ENCODE measurements around the gene QRICH2.
"Not testable (repeated sequence)": the region's sequence is repeated elsewhere in the genome, so short reads cannot be mapped to it uniquely, and the experiment has no call there.

The QRICH2 gene

DNA sequence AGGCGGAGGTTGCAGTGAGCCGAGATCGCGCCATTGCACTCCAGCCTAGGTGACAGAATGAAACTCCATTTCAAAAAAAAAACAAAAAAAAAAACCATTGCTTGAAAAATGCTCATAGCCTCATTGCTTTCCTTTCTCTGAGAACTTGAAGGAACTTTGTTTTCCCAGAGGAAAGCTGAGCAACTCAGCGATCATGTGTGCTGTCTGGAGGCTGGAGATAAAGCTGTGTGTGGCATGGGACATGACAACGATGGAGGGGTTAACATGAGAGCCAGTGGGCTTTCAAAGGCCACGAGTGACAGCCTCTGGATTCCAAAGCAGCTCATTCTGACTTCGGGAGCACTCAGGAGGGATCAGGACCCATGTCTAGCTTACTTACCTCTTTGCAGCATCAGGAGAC is 21.6 kb upstream of the QRICH2 start:
- no peak for DNase-seq

DNA sequence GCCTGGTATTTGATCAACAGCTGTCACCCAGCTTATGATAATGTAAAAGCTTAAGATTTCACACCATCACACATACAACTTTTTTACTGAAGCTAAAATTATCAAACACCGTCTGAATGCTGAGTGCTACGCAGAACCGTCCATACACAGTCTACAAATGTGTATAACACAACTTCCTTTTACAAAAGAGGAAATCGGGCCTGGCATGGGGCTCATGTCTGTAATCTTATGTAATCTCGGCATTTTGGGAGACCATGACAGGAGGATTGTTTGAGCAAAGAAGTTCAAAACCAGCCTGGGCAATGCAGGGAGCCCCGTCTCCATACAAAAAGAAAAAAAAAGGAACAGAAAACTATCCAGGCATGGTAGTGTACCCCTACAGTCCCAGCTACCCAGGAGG is 19.6 kb upstream of the QRICH2 start:
- no peak for DNase-seq

DNA sequence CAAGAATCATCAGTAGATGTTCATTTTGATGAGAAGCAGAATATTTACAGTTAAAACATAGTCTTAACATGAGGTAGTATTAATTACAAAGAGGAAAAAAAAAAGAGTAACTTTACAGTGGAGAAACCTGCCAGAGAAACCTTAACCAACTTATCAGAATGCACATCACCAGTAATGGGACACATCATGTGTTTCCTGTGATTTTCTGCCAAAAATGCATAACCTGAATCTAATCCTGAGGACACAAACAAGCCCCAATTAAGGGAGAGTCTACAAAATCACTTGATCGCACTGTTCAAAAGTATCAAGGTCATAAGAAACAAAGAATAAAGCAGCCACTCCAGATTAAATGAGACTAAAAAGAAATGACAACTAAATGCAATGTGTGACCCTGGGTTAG is 18.2 kb upstream of the QRICH2 start:
- DNase-seq = no peak

DNA sequence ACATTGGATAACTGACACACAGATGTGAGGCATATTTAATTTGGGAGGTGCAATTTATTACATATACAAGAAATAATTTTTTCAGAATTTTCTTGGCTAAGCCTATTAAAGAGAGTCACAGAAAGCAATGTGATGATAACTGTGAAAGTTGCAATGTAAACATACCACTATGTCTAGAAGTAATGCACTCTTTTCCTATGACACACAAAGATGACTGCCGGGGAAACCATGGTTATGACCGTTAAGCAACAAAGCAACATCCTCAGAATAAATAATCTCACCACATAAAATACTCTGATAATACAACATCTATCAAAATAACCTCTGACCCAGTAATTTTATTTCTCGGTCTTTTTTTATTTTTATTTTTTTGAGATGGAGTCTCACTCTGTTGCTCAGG is 10.5 kb upstream of the QRICH2 start:
- no peak for DNase-seq

DNA sequence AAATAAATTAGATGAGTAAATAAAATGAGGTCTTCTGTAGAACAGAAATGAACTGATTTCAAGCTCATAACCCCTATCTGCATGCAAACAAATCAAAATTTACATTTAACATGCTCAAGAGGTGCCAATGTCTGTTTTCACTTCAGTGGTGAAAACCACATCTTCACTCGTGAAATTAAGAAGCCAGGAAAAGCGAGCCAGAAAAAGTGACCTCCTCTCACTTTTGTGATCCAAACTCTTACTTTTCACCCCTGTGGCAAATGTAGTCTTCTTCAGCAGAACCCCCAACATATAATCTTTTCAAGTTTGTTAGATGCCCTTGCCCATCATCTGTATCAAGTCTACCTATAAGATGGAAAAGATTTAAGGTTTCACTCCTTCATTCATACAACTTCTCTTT is 9.5 kb upstream of the QRICH2 start:
- no peak for DNase-seq

DNA sequence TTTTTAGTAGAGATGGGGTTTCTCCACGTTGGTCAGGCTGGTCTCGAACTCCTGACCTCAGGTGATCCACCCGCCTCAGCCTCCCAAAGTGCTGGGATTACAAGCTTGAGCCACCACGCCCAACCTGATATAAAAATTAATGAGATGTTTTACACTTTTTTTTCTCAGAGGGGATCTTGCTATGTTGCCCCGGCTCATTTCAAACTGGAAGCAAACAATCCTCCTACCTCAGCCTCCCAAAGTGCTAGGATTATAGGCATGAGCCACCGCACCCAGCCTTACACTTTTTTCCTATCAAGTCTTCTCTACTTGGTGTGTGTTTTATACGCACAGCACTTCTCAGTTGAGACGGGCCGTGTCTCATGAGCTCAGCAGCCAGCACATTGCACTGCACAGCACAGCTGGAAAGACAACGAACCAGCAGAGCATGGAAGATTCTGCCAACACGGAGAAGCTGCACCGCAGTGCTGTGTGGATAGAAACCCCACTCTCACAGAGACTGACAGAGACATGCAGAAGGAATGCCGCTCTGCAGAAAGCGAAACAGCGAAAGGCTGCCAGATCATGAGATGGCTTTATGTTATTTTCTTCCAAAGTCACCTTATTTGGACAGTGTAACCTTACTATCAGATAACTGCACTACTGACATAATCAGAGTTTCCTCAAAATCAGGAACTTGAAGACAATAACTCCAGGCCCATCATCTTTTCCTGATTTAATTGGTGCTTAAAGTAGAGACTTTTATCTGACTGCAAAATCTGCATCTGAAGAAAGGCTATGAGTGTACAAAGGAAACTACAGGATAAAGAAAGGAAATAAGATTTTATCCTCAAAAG is 6.5 kb upstream of the QRICH2 start:
- no peak for DNase-seq

DNA sequence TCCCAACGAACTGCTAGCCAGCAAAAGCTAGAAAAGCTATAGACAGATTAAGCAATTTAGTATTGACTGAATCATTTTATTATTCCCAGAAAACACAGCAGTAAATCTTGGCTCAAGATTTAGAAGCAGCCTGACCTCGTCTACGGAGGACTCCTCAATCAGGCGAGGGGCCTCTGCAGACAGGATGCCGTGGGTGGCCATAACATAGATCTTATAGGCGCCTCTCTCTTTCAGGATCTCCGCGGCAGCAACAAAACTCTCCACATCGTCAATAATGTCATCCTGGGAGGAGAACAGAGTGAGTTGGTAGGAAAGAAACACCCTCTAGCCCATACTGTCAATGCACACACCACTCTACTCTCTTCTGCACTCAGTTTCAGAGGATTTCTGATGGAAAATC is 4.7 kb upstream of the QRICH2 start:
- no peak for DNase-seq

DNA sequence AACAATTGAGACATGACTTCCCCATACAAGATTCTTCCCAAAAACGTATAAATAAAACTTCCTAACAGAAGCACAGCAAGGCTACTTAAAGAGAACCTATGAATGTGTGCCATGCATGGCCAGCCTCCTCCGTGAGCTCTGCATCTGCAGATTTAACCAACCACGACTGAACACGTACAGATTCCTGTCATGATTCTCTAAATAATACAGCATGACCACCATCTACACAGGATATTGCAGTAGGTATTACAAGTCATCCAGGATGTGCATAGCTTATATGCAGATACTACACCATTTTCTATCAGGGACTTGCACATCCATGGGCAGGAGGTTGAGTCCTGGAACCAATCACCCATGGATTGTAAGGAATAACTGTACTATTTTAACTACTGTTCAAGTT is 1.4 kb upstream of the QRICH2 start:
- no peak for DNase-seq

DNA sequence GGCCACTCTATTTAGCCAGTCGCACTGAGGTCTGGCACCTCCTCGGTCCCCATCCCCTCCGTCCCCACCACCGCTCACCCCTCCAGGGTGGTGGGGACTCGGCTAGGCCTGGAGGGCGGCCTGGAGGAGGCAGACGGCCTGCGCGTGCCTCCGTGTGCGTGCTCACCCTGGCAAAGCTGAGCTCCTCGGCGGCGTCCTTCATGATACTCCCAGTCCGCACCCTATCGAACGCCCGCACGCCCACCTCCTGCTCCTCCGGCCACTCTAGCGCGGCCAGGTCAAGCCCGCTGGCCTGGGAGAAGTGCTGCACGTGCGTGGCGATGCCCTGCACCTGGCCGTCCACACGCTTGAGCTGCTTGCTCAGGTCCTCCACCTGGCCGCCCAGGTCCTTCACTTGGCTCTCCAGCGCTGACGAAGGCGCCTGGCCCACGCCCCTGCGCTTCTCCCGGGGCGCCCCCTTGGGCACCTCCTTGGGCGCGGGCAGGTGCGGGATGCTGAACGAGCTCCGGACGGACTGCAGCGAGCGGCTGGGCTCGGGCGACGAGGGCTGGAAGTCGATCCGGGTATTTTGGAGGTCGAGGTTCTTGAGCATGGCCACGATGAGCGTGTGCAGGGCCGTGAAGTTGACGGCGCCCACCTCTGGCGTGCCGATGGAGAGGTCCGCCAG is 644 bp downstream of the QRICH2 start:
- no peak for DNase-seq

DNA sequence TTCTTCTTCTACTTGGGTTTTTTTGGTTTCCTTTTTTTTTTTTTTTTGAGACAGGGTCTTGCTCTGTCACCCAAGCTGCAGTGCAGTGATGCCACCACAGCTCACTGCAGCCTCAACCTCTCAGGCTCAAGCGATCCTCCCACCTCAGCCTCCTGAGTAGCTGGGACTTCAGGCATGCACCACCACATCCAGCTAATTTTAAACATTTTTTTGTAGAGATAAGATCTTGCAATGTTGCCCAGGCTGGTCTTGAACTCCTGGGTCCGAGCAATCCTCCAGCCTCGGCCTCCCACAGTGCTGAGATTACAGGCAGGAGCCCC is 3.0 kb downstream of the QRICH2 start:
- not testable (repeated sequence) for DNase-seq

DNA sequence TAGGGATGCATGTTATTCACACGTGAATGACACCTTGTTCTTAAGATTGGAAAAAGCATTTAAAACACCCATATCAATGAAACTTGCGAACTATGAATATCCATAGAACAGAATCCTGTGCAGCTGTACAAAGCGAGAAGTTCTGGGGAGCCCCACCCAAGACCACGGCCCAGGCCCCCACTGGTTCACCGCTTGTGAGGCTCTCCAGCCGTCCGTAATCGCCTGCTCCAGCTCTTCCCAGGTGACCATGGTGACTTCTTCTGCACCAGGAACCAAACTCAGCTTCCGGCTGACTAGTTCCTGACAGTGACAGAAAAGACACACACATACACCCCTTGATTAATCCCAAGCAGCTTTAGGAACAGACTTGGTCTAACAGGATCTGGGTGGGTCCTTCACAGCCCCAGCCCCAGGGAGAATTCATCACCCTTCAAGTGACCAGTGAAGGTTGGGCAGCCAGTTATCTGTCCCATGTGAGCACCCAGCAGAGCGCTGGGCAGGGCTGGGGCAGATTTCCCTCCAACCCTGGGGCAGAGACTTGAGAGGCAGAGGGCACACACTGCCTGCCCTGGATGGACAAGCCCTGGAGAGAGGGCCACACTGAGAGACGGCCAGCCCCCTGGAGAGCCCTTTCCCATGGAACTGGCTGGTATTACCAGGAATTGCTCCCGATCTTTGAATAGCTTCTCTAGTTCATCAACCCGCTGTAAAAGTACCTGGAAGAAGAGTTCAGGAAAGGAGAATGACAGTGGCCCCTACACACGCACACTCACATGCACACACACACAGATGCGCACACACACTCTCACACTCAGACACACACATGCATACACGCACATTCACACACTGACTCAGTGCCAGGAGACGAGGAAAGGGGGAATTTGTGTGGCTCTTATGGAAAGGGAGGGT is 3.6 kb downstream of the QRICH2 start:
- DNase-seq = no peak

DNA sequence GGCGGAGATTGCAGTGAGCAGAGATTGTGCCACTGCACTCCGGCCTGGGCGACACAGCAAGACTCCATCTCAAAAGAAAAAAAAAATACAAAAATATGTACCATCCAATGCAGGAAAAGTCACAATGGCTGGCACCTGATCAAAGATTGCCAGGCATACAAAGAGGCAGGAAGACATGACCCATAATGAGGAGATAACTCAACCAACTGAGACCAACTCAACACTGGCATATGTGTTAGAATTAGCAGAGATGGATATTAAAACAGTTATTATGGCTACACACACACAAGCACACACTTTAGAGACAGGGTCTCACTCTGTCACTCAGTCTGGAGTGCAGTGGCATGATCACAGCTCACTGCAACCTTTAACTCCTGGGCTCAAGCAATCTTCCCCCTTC is 10.6 kb downstream of the QRICH2 start:
- DNase-seq = no peak

DNA sequence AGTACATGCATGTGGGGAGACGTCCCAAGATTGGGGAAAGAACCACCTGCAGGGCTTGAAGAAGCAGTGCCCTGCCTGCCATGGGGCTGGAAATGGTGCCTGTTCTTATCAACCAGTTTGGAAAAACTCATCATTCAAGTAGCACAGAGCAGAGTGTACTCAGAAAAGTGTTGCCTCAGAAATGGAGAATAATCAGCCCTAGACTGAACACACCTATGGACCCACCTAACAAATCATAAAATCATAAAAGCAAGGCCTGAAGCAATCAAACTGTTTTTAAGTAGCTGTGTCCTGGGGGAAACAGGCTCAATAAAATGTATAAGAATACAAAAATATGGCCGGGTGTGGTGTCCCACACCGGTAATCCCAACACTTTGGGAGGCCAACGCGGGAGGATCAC is 11.2 kb downstream of the QRICH2 start:
- no peak for DNase-seq

DNA sequence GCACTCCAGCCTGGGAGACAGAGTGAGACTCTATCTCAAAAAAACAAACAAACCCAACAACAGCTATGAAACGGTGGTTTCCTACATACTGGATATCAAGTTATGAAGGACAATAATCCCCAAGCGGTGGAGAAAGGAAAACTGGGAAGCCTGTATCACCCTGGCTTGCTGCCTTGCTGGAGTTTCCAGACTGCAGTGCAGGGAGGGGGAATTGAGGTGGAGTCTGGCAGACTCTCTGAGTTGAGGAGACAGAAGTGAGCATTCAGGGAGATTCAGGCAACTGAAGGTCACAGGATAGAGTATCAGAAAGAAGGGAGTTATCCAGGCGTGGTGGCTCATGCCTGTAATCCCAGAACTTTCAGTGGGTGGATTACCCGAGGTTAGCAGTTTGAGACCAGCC is 11.9 kb downstream of the QRICH2 start:
- DNase-seq = no peak

DNA sequence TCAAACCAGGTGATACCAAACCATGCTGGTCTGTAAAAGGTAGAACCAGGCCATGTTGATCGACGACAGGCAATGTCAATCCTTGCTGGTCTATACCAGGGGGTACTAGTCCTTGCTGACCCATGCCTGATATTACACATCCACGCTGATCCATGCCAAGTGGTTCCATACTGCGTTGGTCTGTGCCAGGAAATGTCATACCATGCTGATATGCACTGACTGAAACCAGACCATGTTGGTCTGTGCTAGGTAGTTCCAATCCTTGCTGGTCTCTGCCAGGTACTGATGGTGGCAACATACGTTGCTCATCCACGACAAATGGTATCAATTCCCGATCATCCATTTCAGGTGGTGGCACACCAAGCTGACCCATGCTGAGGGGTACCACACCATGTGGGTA is 15.0 kb downstream of the QRICH2 start:
- no peak for DNase-seq

DNA sequence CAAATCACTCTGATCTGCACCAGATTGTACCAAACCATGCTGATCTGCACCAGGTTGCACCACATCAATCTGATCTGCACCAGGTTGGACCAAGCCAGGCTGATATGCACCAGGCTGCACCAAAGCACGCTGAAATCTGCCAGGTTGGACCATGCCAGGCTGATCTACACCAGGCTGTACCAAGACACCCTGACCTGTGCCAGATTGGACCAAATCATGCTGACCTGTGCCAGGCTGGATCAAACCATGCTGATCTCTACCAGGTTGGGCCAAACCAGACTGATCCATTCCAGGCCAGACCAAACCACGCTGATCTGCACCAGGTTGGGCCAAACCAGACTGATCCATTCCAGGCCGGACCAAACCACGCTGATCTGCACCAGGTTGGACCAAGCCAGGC is 15.5 kb downstream of the QRICH2 start:
- DNase-seq = no peak

DNA sequence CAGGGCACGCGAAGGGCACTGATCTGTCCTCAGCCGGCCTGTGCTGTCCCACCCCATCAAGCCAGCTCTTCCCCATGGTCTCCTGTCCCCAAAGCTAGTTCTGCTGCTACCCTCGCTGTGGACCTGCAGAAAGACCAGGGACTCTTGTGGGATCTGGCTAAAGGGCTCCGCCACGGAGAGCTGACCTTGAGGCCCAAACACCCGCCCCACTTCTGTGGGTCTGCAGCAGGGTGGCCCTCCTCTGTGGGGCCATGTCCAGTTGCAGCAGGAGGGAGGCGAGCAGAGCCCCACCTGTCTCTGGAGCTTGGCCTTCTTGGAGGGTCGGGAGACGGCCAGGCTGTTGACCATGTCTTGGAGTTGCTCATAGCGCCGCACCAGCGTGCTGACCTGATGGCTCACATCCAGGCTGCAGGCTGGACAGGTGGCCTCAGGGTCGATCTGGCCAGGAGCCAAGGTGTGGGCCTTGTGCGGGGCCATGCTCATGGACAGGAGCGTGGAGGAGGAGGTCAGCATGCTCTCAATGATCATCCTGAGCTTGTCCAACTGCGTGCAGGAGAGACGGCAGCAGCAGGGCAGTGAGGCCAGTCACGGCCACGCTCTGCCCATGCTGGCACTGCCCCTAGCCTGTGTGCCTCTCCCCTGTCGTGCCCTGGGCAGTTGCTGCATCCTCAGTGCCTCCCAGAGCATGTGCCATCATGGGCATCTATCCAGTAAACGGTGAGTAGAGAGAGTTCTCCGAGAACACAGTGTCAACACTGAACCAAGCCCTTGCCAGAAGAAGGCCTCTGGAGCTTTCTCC is 26.3 kb downstream of the QRICH2 start:
- no peak for DNase-seq

DNA sequence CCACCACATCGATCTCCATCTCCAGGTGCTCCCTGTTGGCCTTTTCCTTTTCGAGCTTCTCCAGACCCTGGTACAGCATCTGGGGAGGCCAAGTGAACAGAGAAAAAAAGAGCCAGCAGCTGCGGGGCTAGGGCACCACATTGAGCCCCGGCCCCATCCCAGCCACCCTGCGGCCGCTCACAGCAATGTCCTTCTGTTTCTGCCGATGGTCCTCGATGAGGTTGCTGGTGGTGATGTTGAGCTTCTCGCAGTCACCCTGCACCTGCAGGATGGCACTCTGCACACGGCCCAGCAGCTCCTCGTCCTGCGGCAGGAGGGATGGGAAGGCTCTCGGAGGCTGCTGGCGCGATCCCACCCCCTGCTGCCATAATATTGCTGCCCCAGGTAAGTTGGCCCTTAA is 27.4 kb downstream of the QRICH2 start:
- DNase-seq = no peak

DNA sequence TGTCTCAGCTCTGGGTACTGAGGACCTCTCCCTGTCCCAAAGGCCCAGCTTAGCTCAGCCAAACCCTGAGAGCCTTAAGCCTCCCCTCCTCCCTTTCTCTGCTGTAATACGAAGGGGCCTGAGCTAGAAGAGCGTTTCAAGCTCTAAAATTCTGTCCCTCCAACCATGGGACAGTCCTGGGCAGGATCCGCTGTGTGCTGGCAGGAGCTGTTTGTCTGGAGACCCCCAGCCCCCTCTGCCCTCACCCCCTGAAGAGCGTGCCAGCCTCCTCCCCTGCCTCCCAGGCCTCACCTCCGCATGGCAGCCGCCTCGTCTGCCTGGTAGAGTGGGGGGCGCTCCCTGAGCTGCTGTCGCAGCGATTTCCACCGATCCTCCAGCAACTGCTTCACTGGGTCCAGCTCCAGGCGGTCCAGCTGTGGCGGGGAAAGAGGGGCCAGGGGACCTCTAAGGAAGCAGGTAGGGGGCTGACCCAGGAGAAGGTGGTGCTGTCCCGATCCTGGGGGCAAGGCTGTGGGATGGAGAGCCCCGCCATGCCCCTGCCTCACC is 28.3 kb downstream of the QRICH2 start:
- DNase-seq = no peak

DNA sequence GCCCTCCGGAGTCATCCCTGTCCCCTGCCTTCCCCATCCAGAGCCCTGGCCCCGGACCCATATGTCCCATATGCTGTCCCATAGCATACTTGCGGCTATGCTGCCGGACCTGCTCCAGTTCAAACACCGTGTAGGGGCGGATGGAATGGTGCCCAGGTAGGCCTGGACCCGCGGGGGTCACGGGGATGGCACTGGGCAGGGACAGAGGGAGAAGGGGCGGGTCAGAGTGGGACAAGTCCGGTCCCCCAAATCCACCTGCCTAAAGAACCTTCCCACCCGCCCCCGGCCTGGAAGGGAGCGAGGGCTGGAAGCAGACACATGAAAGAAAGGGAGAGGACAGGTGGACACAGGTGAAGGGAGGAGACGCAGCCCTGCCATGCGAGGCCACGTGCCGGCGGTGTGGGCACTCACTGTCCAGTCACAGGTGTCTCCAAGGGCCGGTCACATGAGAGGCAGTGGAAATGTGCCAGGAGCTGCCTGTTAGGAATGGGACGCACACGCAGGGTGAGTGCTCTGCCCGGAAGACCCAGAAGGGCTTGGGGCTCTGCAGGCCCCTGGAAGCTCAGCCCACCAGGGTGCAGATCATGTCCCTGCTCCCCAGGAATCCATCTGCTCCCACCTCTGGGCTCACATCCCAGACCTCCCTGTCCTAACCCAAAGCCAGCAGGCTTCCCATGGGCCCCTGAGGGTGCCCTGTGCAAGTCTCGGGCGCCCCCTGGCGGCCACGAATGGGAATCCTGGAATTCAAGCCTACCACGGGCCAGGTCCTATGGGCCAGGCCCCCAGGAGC is 28.9 kb downstream of the QRICH2 start:
- DNase-seq = peak; percentile 91

DNA sequence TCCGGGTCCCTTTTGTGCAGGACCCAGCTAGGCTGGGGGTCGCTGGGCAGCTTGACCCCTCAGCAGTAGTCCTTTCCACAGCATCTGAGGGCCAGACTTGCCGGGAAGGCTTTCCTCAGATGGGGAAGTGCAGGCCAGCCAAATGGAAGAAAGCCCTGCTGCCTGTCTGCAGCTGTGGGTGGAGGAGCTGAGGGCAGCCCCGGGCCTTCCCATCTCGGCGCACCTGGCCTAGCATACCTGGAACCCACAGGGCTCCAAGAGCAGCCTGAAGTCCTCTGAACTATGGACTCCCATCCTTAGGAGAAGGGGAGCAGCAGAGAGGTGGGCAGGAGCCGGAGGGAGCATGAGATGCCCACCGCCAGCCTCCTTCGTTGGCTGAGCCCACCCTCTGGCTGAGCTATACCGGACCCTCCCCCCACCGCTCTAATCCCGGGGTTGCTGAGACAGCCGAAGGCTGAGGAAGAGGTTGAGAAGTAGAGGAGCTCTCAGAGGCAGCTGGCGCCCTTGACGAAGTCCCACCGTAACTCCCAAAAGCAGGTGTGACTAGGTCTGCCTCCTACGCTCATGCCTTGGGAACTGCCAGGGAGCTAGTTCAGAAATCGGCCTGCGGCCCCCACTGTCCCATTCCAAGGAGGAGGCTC is 29.7 kb downstream of the QRICH2 start:
- DNase-seq = no peak

All from activated CD4-positive, alpha-beta T cell treated with anti-CD3 and anti-CD28 coated beads for 48 hours (primary cell).